Esophagus muscularis mucosa (tissue), 2 donors: ENCODE measurements around the gene COL4A6.

ENCODE experiments used
- EP300 ChIP-seq: sonication (generic); formaldehyde crosslinking; IDR thresholded peaks from one replicate; pipeline ENCODE4 v1.6.1; 2017; ENCODE audit warnings: antibody characterized with exemption
- POLR2A ChIP-seq: fragments of 450-650 bp; IDR thresholded peaks from one replicate; pipeline ENCODE4 v1.6.1; 2017; ENCODE audit warnings: antibody characterized with exemption, moderate library complexity, mild to moderate bottlenecking, low read depth

DNA sequence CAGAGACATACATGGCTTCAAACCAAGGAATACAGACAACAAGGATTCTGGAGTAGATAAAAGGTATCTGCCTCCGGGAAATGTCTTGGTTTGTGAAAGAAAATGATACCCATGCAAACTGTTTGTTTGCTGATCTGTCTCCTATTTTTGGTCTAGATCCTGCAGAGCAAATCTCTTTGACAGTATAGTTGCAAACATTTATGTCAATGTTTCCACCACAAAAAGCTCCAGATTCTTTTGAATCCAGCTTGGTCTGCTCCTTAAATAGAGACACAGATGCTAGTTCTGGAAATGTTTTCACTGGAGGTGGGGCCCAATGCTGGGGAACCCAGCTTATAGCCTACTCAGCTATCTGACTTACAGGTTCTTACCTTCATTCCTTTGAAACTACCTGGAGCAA is 226.9 kb downstream of the COL4A6 start:
- TF ChIP-seq EP300 (no peak), POLR2A (no peak)
